Tibial nerve (tissue), 4 donors: ENCODE results near the gene S100G.

Experiments used
- EP300 ChIP-seq, 2 donors: sonication (generic); formaldehyde crosslinking; IDR thresholded peaks; one replicate each; pipeline ENCODE4 v1.6.1; 2017; ENCODE audit warnings: antibody characterized with exemption in 2 of 2, mild to moderate bottlenecking in 1 of 2
- POLR2A ChIP-seq, 2 donors: fragments of 450-650 bp; IDR thresholded peaks; one replicate each; pipeline ENCODE4 v1.6.1; 2017; ENCODE audit warnings: antibody characterized with exemption in 2 of 2, mild to moderate bottlenecking in 2 of 2, moderate library complexity in 2 of 2
- TF ChIP-seq, protein P1 (sequence below), 5 experiments: fragments of 200-600 bp in 3 of 5; fragments of 450-650 bp in 2 of 5; sonication (generic) in 3 of 5; IDR thresholded peaks; one replicate each; pipeline ENCODE4 v1.5.1; 2016 to 2019; ENCODE audit warnings: antibody characterized with exemption in 5 of 5, mild to moderate bottlenecking in 3 of 5, moderate library complexity in 2 of 5

DNA sequence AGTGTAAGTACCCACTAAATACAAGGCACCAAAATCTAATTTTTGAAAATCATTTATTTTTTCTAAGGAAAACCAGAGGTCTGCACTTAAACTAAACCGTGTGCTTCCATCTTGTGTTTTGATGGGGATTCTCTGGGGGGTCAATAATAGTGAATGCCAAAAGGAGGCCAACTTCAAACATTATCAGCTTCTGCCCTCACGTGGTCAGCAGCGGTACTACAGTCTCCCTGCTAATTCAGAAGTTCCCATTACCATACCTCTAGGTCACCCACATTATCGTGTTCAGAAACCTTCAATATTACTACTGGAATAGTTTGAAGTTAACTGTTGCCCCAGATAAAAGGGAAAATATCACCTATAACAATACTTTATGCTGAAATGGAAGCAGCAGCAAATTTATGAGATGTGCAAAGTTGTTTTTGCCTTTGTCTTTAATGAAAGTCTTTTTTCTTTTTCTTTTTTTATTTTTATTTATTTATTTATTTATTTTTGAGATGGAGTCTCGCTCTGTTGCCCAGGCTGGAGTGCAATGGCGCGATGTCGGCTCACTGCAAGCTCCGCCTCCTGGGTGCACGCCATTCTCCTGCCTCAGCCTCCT lies 45.2 kb downstream of the S100G start:
- TF ChIP-seq POLR2A (IDR thresholded peaks at IDR 0.05) (no peak), EP300 (IDR thresholded peaks at IDR 0.05) (no peak)
- TF ChIP-seq, protein P1, sequence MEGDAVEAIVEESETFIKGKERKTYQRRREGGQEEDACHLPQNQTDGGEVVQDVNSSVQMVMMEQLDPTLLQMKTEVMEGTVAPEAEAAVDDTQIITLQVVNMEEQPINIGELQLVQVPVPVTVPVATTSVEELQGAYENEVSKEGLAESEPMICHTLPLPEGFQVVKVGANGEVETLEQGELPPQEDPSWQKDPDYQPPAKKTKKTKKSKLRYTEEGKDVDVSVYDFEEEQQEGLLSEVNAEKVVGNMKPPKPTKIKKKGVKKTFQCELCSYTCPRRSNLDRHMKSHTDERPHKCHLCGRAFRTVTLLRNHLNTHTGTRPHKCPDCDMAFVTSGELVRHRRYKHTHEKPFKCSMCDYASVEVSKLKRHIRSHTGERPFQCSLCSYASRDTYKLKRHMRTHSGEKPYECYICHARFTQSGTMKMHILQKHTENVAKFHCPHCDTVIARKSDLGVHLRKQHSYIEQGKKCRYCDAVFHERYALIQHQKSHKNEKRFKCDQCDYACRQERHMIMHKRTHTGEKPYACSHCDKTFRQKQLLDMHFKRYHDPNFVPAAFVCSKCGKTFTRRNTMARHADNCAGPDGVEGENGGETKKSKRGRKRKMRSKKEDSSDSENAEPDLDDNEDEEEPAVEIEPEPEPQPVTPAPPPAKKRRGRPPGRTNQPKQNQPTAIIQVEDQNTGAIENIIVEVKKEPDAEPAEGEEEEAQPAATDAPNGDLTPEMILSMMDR (IDR thresholded peaks at IDR 0.05): peak; percentile 58 to 95 (median 82)
